H1 (cell line): Measurements from ENCODE around the gene MAGEA8. TPM values are rescaled to one million over a fixed set of nuclear protein-coding genes. Genes with fewer than 3 reads are reported as not detected.

ENCODE experiments used
- PHF8 ChIP-seq: fragments of 200-600 bp; sonication (generic); conservative IDR thresholded peaks from 2 replicates; pipeline ENCODE4 v1.7.1; 2012; ENCODE audit warnings: low read depth, mild to moderate bottlenecking, inconsistent platforms, low read length, moderate library complexity
- polyA plus RNA-seq, 7 experiments: library from polyadenylated mRNA; depleted of rRNA in 3 of 7; stranded (reverse) in 5 of 7; unstranded in 2 of 7; fragments of >200 nt in 5 of 7; fragments of 200-250 nt in 2 of 7; gene quantifications; 1 replicate in 5 of 7; 2 replicates in 1 of 7; 4 replicates in 1 of 7; pipeline versions ENCODE4 v1.2.1 to v1.2.3, GENCODE V29; 2011 to 2013; ENCODE audit warnings: missing spikeins in 2 of 7, mixed read lengths in 2 of 7
- total RNA-seq: library from RNA; stranded (reverse); fragmentation: NEBNext Ultra II Directional; extraction: Animal tissue kit (Norgen Biotek cat#: 25700); gene quantifications from 2 replicates; pipeline ENCODE4 v1.2.1, GENCODE V29; 2021
- TF ChIP-seq, protein P1 (sequence below): IDR thresholded peaks from 2 replicates; pipeline ENCODE4 v1.6.1; 2012; ENCODE audit warnings: inconsistent platforms

MAGEA8 gene
- total and polyA plus RNA-seq, 2 of the 8 experiments (the other 6 are each of a cell fraction or from before 2014, with no cell fraction given): not detected

DNA sequence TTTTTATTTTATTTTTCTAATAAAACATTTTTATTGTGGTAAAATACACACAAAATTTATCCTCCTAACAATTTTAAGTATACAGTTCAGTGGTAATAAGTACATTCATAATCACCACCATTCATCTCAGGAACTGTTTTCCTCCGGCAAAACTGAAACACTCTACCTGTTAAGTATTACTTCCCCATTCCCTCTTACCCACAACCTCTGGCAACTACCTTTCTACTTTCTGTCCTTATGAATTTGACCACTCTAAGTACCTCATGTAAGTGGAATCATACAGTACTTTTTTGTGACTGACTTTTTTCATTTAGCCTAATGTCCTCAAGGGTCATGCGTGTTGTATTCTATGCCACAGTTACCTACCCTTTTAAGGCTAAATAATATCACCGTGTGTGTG is 27.3 kb downstream of the MAGEA8 start (continued):
- TF ChIP-seq, protein P1, sequence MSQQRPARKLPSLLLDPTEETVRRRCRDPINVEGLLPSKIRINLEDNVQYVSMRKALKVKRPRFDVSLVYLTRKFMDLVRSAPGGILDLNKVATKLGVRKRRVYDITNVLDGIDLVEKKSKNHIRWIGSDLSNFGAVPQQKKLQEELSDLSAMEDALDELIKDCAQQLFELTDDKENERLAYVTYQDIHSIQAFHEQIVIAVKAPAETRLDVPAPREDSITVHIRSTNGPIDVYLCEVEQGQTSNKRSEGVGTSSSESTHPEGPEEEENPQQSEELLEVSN: no peak
- no peak for TF ChIP-seq PHF8
